Thyroid gland (tissue), 4 donors: ENCODE measurements around the gene RPL6.

Source experiments
- POLR2A ChIP-seq, 2 donors: fragments of 450-650 bp; IDR thresholded peaks; one replicate each; pipeline ENCODE4 v1.6.1; 2017; ENCODE audit warnings: antibody characterized with exemption in 2 of 2, mild to moderate bottlenecking in 2 of 2, moderate library complexity in 1 of 2
- TF ChIP-seq, protein P1 (sequence below), 6 experiments: fragments of 200-600 bp in 3 of 6; fragments of 450-650 bp in 3 of 6; sonication (generic) in 3 of 6; IDR thresholded peaks; one replicate each; pipeline ENCODE4 v1.5.1; 2016 to 2019; ENCODE audit warnings: antibody characterized with exemption in 6 of 6, mild to moderate bottlenecking in 2 of 6, inconsistent platforms in 1 of 6, moderate library complexity in 1 of 6

DNA sequence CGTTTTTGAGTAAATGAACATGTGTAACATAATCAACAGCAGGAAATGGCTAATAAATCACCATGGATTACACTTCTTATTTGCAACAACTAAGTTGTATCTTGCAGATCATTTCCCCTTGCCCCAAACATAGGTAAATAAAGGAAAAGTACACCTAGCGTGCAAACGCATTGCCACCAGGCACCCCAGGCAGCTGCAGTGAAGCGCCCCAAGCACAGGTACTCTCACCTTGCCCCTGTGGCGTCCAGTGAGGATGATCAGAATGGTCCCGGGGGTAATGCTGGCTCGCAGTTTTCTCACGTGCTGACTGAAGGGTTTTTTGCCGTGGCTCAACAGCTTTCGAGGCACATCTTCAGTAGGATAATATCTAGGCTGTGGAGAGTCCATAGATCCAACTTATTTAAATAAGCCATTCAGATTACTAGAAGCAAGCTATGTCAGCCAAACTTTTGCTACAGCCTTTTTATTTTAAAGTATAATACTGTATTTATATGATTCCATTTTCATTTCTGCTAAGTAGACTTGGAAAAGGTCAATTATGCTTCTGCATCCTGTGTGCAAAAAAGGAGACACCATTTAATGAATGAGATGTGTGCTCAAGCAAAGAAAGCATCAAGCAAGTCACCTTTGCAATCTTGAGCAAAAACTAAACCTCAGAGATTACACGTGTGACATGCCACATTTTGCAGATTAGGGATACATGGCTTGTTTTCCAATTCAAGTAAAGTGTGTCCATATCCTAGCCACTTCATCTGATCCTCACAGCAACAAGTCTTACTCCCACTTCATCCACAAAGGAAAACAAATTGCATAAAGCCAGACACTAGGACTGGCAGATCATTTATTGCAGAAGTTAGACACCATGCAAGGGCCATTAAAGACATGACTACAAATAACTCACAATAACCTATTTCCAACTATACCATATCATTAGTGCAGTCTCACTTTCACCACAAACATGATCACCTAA lies 2.6 kb downstream of the RPL6 start:
- TF ChIP-seq, protein P1, sequence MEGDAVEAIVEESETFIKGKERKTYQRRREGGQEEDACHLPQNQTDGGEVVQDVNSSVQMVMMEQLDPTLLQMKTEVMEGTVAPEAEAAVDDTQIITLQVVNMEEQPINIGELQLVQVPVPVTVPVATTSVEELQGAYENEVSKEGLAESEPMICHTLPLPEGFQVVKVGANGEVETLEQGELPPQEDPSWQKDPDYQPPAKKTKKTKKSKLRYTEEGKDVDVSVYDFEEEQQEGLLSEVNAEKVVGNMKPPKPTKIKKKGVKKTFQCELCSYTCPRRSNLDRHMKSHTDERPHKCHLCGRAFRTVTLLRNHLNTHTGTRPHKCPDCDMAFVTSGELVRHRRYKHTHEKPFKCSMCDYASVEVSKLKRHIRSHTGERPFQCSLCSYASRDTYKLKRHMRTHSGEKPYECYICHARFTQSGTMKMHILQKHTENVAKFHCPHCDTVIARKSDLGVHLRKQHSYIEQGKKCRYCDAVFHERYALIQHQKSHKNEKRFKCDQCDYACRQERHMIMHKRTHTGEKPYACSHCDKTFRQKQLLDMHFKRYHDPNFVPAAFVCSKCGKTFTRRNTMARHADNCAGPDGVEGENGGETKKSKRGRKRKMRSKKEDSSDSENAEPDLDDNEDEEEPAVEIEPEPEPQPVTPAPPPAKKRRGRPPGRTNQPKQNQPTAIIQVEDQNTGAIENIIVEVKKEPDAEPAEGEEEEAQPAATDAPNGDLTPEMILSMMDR (IDR thresholded peaks at IDR 0.05): no peak
- TF ChIP-seq POLR2A (IDR thresholded peaks at IDR 0.05): no peak
